ENCODE measurements around the gene PTPRR. TPM values are rescaled to one million over a fixed set of nuclear protein-coding genes. Genes with fewer than 3 reads are reported as not detected.

Gene PTPRR
- total and polyA plus RNA-seq, 10 of the 15 experiments (the other 5 are each of a cell fraction or from before 2014, with no cell fraction given) = 0.14 to 3.1 (median 0.42) TPM

DNA sequence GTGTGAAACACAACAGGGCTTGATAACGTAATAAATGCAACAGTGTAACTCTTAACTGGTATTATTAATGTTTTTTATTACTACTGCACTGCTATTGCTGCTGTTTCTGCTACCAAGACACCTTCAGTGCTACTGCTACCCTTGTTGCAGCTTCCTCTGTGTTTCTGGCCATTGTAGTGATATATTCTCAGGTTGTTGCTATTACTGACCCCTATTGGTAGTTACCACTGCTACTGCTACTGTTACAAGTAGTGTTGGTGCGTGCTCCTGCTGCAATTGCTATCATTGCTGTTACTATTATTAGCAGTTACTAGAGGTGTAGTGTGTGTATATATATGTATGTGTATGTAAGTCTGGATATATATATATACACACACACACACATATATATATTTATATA is 196.1 kb downstream of the PTPRR start:
- intact Hi-C loops (cut with micrococcal nuclease; ENCODE audit: unreplicated experiment) = loop anchor here (10.0 kb wide), 1 partner anchor 510 kb away; no protein-coding TSS in a partner anchor
- SMC1A ChIA-PET (ENCODE audit: uncharacterized antibody, unreplicated experiment) = no interaction called here
- no peak for FAIRE-seq
- no peak overlapping the region for H2AFZ ChIP-seq (ENCODE audit: control insufficient read depth, low read depth, low read length)
- H3K9ac ChIP-seq (ENCODE audit: control insufficient read depth, insufficient read depth, low read length) = no peak overlapping the region
- RAD21 ChIA-PET (ENCODE audit: unreplicated experiment) = no interaction called here
- H3K27me3 ChIP-seq (replicated peaks in 1 of 2; ENCODE audit: control insufficient read depth in 2 of 2, insufficient read depth in 2 of 2, low read length in 1 of 2) = no peaks in the 10 kb centered on the region; a peak in 1 of 4 replicates
- DNase-seq (ENCODE audit: low read depth, low spot score) = no peak
- H3K79me2 ChIP-seq (ENCODE audit: control insufficient read depth, insufficient read depth, low read length) = no peaks in the 10 kb centered on the region
- no peaks in the 10 kb centered on the region for H4K20me1 ChIP-seq (ENCODE audit: control insufficient read depth, insufficient read depth)
- H3K36me3 ChIP-seq (ENCODE audit: control insufficient read depth in 2 of 2, insufficient read depth in 2 of 2, low read length in 1 of 2) = no peaks in the 10 kb centered on the region
- POLR2A ChIA-PET = no interaction called here
- WGBS (ENCODE audit: insufficient coverage, insufficient replicate concordance, low lambda C conversion rate, missing lambda C conversion rate) = 68% methylated on average over 2 of the region's 2 CpGs
- H3K27ac ChIP-seq (ENCODE audit: control insufficient read depth, insufficient read depth) = no peak overlapping the region
- H3K9me3 ChIP-seq (replicated peaks; ENCODE audit: control insufficient read depth, insufficient read depth, low read length) = no peaks in the 10 kb centered on the region
- H3K4me2 ChIP-seq (ENCODE audit: control insufficient read depth, insufficient read depth) = no peak overlapping the region
- BruUV-seq (replicated peaks) = no TSS peak
- no peak overlapping the region for H3K4me3 ChIP-seq
- in situ Hi-C loops (cut with MboI) = no loop called here
- CTCF ChIA-PET = interaction anchor here (1.6 kb wide), 2 partner anchors 824 to 846 kb away, joined by 4 read pairs; no protein-coding TSS in a partner anchor
- TF ChIP-seq RAD21 (IDR thresholded peaks at IDR 0.05; ENCODE audit: insufficient read depth, low read depth, low read length) (0 out of 2 replicates have a peak, but pooled peaks have one; percentile 8), SMC3 (IDR thresholded peaks at IDR 0.05; ENCODE audit: borderline replicate concordance, low read length) (no peak), HCFC1 (IDR thresholded peaks at IDR 0.05; ENCODE audit: low read length) (no peak)
- TF ChIP-seq, protein P1, sequence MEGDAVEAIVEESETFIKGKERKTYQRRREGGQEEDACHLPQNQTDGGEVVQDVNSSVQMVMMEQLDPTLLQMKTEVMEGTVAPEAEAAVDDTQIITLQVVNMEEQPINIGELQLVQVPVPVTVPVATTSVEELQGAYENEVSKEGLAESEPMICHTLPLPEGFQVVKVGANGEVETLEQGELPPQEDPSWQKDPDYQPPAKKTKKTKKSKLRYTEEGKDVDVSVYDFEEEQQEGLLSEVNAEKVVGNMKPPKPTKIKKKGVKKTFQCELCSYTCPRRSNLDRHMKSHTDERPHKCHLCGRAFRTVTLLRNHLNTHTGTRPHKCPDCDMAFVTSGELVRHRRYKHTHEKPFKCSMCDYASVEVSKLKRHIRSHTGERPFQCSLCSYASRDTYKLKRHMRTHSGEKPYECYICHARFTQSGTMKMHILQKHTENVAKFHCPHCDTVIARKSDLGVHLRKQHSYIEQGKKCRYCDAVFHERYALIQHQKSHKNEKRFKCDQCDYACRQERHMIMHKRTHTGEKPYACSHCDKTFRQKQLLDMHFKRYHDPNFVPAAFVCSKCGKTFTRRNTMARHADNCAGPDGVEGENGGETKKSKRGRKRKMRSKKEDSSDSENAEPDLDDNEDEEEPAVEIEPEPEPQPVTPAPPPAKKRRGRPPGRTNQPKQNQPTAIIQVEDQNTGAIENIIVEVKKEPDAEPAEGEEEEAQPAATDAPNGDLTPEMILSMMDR (IDR thresholded peaks at IDR 0.05 in 2 of 3, conservative IDR thresholded peaks at IDR 0.05 in 1 of 3; ENCODE audit: control insufficient read depth in 2 of 3, extremely low read depth in 1 of 3, insufficient read depth in 1 of 3, low read depth in 3 of 3, low read length in 3 of 3) = peak; percentile 28 to 30 (median 28); a peak in 3 of 6 replicates
- no peaks in the 10 kb centered on the region for H3K4me1 ChIP-seq (ENCODE audit: control insufficient read depth, insufficient read depth, low read length)
- ATAC-seq = peak; percentile 71
